Gastrocnemius medialis (tissue), 4 donors: ENCODE data around the gene ZNF341. TPM values are rescaled to one million over a fixed set of nuclear protein-coding genes. Genes with fewer than 3 reads are reported as not detected.
A peak's percentile ranks its signal among the peaks of the same experiment; 100 is the strongest.

ENCODE experiments used
- ATAC-seq, 2 donors: fragments of 150-250 bp; one replicate each; pipeline ENCODE4 v1.9.1; 2016
- DNase-seq, 2 donors: peaks; one replicate each; pipeline ENCODE4 v3.0.0-alpha.2; 2019
- H3K27ac ChIP-seq, 4 donors: fragments of 200-600 bp; sonication (generic); 1 replicate in 1 of 4; 2 replicates in 3 of 4; pipeline ENCODE4 v1.5.1; 2016 to 2018; ENCODE audit warnings: mild to moderate bottlenecking in 2 of 4, moderate library complexity in 1 of 4
- H3K27me3 ChIP-seq, 3 donors: fragments of 200-600 bp; sonication (generic) in 2 of 3; 1 replicate in 1 of 3; 2 replicates in 2 of 3; pipeline versions ENCODE4 v1.5.1 to v1.6.0; 2016 to 2019; ENCODE audit warnings: mild to moderate bottlenecking in 1 of 3, moderate library complexity in 1 of 3
- H3K36me3 ChIP-seq, 2 donors: fragments of 200-600 bp; sonication (generic) in 1 of 2; one replicate each; pipeline ENCODE4 v1.5.1; 2017 to 2018
- H3K4me1 ChIP-seq, 2 donors: fragments of 200-600 bp; sonication (generic) in 1 of 2; one replicate each; pipeline ENCODE4 v1.5.1; 2016 to 2017; ENCODE audit warnings: mild to moderate bottlenecking in 2 of 2
- H3K4me3 ChIP-seq, 4 donors: fragments of 200-600 bp; sonication (generic) in 3 of 4; 1 replicate in 1 of 4; 2 replicates in 3 of 4; pipeline ENCODE4 v1.5.1; 2016 to 2019; ENCODE audit warnings: mild to moderate bottlenecking in 2 of 4
- H3K9me3 ChIP-seq, 3 donors: fragments of 200-600 bp; sonication (generic) in 2 of 3; 1 replicate in 1 of 3; 2 replicates in 2 of 3; pipeline ENCODE4 v1.5.1; 2016 to 2019
- CTCF ChIP-seq, 5 experiments: fragments of 450-650 bp in 3 of 5; fragments of 200-600 bp in 2 of 5; sonication (generic) in 2 of 5; IDR thresholded peaks in 4 of 5; conservative IDR thresholded peaks in 1 of 5; 1 replicate in 4 of 5; 2 replicates in 1 of 5; pipeline ENCODE4 v1.5.1; 2016 to 2019; ENCODE audit warnings: antibody characterized with exemption in 5 of 5, mild to moderate bottlenecking in 3 of 5, moderate library complexity in 3 of 5
- POLR2A ChIP-seq, 2 donors: fragments of 450-650 bp; IDR thresholded peaks; one replicate each; pipeline ENCODE4 v1.6.1; 2017; ENCODE audit warnings: antibody characterized with exemption in 2 of 2, mild to moderate bottlenecking in 2 of 2, moderate library complexity in 2 of 2
- in situ Hi-C, 4 donors: fragments of 200-750 bp; cut with MboI; loops; one replicate each; pipeline versions ENCODE4 v1.15.0 to v1.8.0; 2017; ENCODE audit warnings: low sequenced_read_pairs in 4 of 4
- intact Hi-C: fragments of 100-400 bp; cut with DNase I; formaldehyde crosslinking; loops from one replicate; pipeline ENCODE4 v1.15.1; 2023; ENCODE audit warnings: low total_unique reads
- total RNA-seq, 4 donors: library from RNA; depleted of rRNA; stranded (reverse); fragments of >200 nt; gene quantifications; one replicate each; pipeline versions ENCODE4 v1.1.0 to v1.2.3, GENCODE V29; 2016

Gene ZNF341
- total RNA-seq, 4 donors from 2014 or later = 1.8 to 4.6 (median 2.6) TPM

GRCh38 chr20:33783818-33784217 lies 52.0 kb downstream of the ZNF341 start:
- no peak for TF ChIP-seq POLR2A (IDR thresholded peaks at IDR 0.05)
- no peak for TF ChIP-seq CTCF (IDR thresholded peaks at IDR 0.05 in 4 of 5, conservative IDR thresholded peaks at IDR 0.05 in 1 of 5)
- Histone ChIP-seq H3K4me3 (no peak overlapping the region), H3K36me3 (peaks cover 0 to 7% of the 10 kb centered on the region in 2 donors), H3K27me3 (no peaks in the 10 kb centered on the region), H3K27ac (no peak overlapping the region), H3K9me3 (no peaks in the 10 kb centered on the region), H3K4me1 (peaks cover 0 to 3% of the 10 kb centered on the region in 2 donors)
- in situ Hi-C loops = no loop called here
- intact Hi-C loops = no loop called here
- DNase-seq (no peak), ATAC-seq (no peak)

GRCh38 chr20:33784225-33784624 lies 52.4 kb downstream of the ZNF341 start:
- DNase-seq (no peak), ATAC-seq (no peak)
- intact Hi-C loops = no loop called here
- Histone ChIP-seq H3K27ac (no peak overlapping the region), H3K36me3 (peaks cover 0 to 7% of the 10 kb centered on the region in 2 donors), H3K27me3 (no peaks in the 10 kb centered on the region), H3K9me3 (no peaks in the 10 kb centered on the region), H3K4me3 (no peak overlapping the region), H3K4me1 (peaks cover 0 to 6% of the 10 kb centered on the region in 2 donors)
- in situ Hi-C loops = no loop called here
- TF ChIP-seq CTCF (IDR thresholded peaks at IDR 0.05 in 4 of 5, conservative IDR thresholded peaks at IDR 0.05 in 1 of 5) = no peak
- no peak for TF ChIP-seq POLR2A (IDR thresholded peaks at IDR 0.05)

GRCh38 chr20:33785503-33785902 lies 53.7 kb downstream of the ZNF341 start:
- H3K9me3 ChIP-seq = no peaks in the 10 kb centered on the region
- no peak overlapping the region for H3K27ac ChIP-seq
- H3K4me3 ChIP-seq = no peak overlapping the region
- H3K4me1 ChIP-seq = peaks cover 2 to 15% of the 10 kb centered on the region in 2 donors
- TF ChIP-seq CTCF (IDR thresholded peaks at IDR 0.05 in 4 of 5, conservative IDR thresholded peaks at IDR 0.05 in 1 of 5) (no peak), POLR2A (IDR thresholded peaks at IDR 0.05) (no peak)
- H3K36me3 ChIP-seq = peaks cover 0 to 7% of the 10 kb centered on the region in 2 donors
- in situ Hi-C loops (no loop called here), intact Hi-C loops (no loop called here)
- no peaks in the 10 kb centered on the region for H3K27me3 ChIP-seq
- DNase-seq = no peak
- ATAC-seq = no peak

GRCh38 chr20:33787253-33787891 lies 55.6 kb downstream of the ZNF341 start:
- in situ Hi-C loops = no loop called here
- Histone ChIP-seq H3K4me1 (peaks cover 2 to 16% of the 10 kb centered on the region in 2 donors), H3K36me3 (no peaks in the 10 kb centered on the region), H3K27me3 (no peaks in the 10 kb centered on the region), H3K27ac (peak overlapping the region in 1 of 4 donors; percentile 28), H3K4me3 (no peak overlapping the region), H3K9me3 (no peaks in the 10 kb centered on the region)
- no peak for ATAC-seq
- TF ChIP-seq CTCF (IDR thresholded peaks at IDR 0.05 in 4 of 5, conservative IDR thresholded peaks at IDR 0.05 in 1 of 5) (no peak), POLR2A (IDR thresholded peaks at IDR 0.05) (no peak)
- intact Hi-C loops = no loop called here
- DNase-seq = no peak
